ENCODE results near the gene THUMPD3. TPM values are rescaled to one million over a fixed set of nuclear protein-coding genes. Genes with fewer than 3 reads are reported as not detected.
A peak's percentile ranks its signal among the peaks of the same experiment; 100 is the strongest.

THUMPD3 gene
- total and polyA plus RNA-seq, 2 of the 13 experiments (the other 11 are each of a cell fraction or from before 2014, with no cell fraction given): 31.2 to 44.1 TPM

DNA sequence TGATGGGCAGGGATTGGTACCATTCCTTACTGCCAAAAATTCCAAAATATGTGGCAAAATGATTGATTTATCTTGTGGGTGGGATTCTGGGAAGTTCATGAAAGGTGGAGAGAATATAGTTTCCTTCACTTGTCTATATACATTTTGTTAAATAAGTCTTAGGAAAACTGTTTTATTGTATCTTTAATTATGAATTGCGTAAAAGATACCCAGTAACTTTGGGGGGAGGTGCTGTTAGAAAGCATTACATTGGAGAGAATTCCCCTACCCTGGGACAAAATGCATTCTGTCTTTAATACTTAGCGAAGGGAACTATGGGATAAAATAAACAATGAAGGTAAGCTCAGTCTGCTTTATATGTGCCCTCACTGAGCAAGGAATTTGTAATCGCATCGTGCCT, 39.1 kb downstream of the THUMPD3 start:
- ChIA-PET CTCF (ENCODE audit: low intra/inter-chr PET ratio, low total read pairs) (no interaction called here), POLR2A (interaction anchor here (2.1 kb wide), 1 partner anchor 39 kb away, joined by 13 read pairs; the partner anchor contains the start of gene THUMPD3)
- 18% methylated on average over 4 of the region's 4 CpGs for WGBS (ENCODE audit: low lambda C conversion rate)
- H4K20me1 ChIP-seq (ENCODE audit: insufficient read depth, low read length): peaks cover 83% of the 10 kb centered on the region
- peaks cover 0 to 3% of the 10 kb centered on the region in 2 experiments; a peak in 1 of 5 replicates for H3K36me3 ChIP-seq (replicated peaks in 1 of 2; ENCODE audit: control insufficient read depth in 1 of 2, insufficient read depth in 2 of 2, low read length in 2 of 2)
- peak overlapping the region; percentile 100 for H3K9ac ChIP-seq (ENCODE audit: insufficient read depth, low read depth, low read length)
- H3K27me3 ChIP-seq (ENCODE audit: control insufficient read depth in 1 of 2, insufficient read depth in 2 of 2, low read length in 2 of 2): no peaks in the 10 kb centered on the region; a peak in 1 of 5 replicates
- FAIRE-seq (no peak), DNase-seq (ENCODE audit: low spot score) (no peak), ATAC-seq (no peak)
- H3K9me3 ChIP-seq (ENCODE audit: low read length): no peaks in the 10 kb centered on the region
- intact Hi-C loops (cut with micrococcal nuclease; ENCODE audit: unreplicated experiment) (no loop called here), in situ Hi-C loops (cut with HindIII; ENCODE audit: extremely low pct_ligation_motif_present, low pct_unique_long_range_greater_than_20kb) (no loop called here)
- no peak overlapping the region for H2AFZ ChIP-seq (ENCODE audit: low read length)
- TF ChIP-seq SAP130 (CRISPR knock-in tag; IDR thresholded peaks at IDR 0.05; ENCODE audit: low read depth): no peak
- TF ChIP-seq JDP2 (CRISPR knock-in tag; IDR thresholded peaks at IDR 0.05; ENCODE audit: borderline replicate concordance): no peak
- no peak for TF ChIP-seq ZMYM2 (CRISPR knock-in tag; IDR thresholded peaks at IDR 0.05)
- TF ChIP-seq MAX (IDR thresholded peaks at IDR 0.05): no peak
- no peak for TF ChIP-seq ZFY (CRISPR knock-in tag; IDR thresholded peaks at IDR 0.05)
- no peak for TF ChIP-seq ZEB1 (IDR thresholded peaks at IDR 0.05; ENCODE audit: insufficient replicate concordance, low read depth)
- TF ChIP-seq ZNF7 (CRISPR knock-in tag; IDR thresholded peaks at IDR 0.05): no peak
- no peak for TF ChIP-seq ZMYM4 (CRISPR knock-in tag; IDR thresholded peaks at IDR 0.05)
- TF ChIP-seq ZMAT3 (CRISPR knock-in tag; conservative IDR thresholded peaks at IDR 0.05): no peak
- no peak for TF ChIP-seq ZFP41 (CRISPR knock-in tag; IDR thresholded peaks at IDR 0.05; ENCODE audit: borderline replicate concordance)
- no peak for TF ChIP-seq TBL1XR1 (IDR thresholded peaks at IDR 0.05; ENCODE audit: borderline replicate concordance, low read length, partially characterized antibody)
- TF ChIP-seq ETV5 (CRISPR knock-in tag; IDR thresholded peaks at IDR 0.05; ENCODE audit: borderline replicate concordance): no peak
- TF ChIP-seq TBP (CRISPR knock-in tag; IDR thresholded peaks at IDR 0.05): no peak
- TF ChIP-seq ZNF550 (CRISPR knock-in tag; IDR thresholded peaks at IDR 0.05; ENCODE audit: borderline replicate concordance): no peak
- no peak for TF ChIP-seq FLYWCH1 (CRISPR knock-in tag; IDR thresholded peaks at IDR 0.05)
- no peak for TF ChIP-seq SP2 (CRISPR knock-in tag; IDR thresholded peaks at IDR 0.05)
- no peak for TF ChIP-seq TCF7L2 (IDR thresholded peaks at IDR 0.05; ENCODE audit: low read depth, low read length)
- no peak for TF ChIP-seq AHR (CRISPR knock-in tag; IDR thresholded peaks at IDR 0.05)
- peak overlapping the region; percentile 59 for H3K27ac ChIP-seq (ENCODE audit: extremely low read length, insufficient read depth, low read length)
- H3K4me1 ChIP-seq (ENCODE audit: insufficient read depth, low read length): peaks cover 72% of the 10 kb centered on the region
- no TSS peak for BruUV-seq (replicated peaks)
- H3K4me2 ChIP-seq (ENCODE audit: low read depth, low read length): peak overlapping the region; percentile 95
- H3K4me3 ChIP-seq (replicated peaks in 1 of 3; ENCODE audit: insufficient read depth in 1 of 3, low read depth in 2 of 3, low read length in 3 of 3): peak overlapping the region; percentile 47 to 100 (median 96); a peak in 5 of 6 replicates
- H3K79me2 ChIP-seq (ENCODE audit: insufficient read depth, low read length): peaks cover 93% of the 10 kb centered on the region

Data from HepG2 (cell line).